ENCODE data around the gene SMARCE1. TPM values are rescaled to one million over a fixed set of nuclear protein-coding genes. Genes with fewer than 3 reads are reported as not detected.

The SMARCE1 gene
- polyA plus RNA-seq, 1 donor (not counting 4 experiments of a cell fraction or from before 2014, with no cell fraction given): 60.6 TPM

- dilution Hi-C loops (cut with MboI; ENCODE audit: extremely low pct_ligation_motif_present, low sequenced_read_pairs): no loop called here
- H3K4me3 ChIP-seq (ENCODE audit: control insufficient read depth in 2 of 3, extremely low read depth in 1 of 3, insufficient read depth in 2 of 3, low read depth in 1 of 3, low read length in 3 of 3): peak overlapping the region in 1 of 3 experiments; percentile 1
- H3K27ac ChIP-seq (ENCODE audit: control insufficient read depth, insufficient read depth, low read length): no peak overlapping the region
Measured at GRCh38 chr17:40582328-40582901, 65.2 kb downstream of the SMARCE1 start.

GRCh38 chr17:40580140-40580539 lies 67.5 kb downstream of the SMARCE1 start:
- H3K9me3 ChIP-seq (ENCODE audit: control insufficient read depth, low read depth, low read length): no peaks in the 10 kb centered on the region
- peaks cover 23% of the 10 kb centered on the region for H3K27me3 ChIP-seq (ENCODE audit: control insufficient read depth, extremely low read depth, insufficient read depth, low read length)
- FAIRE-seq (no peak), DNase-seq (ENCODE audit: low read depth, low spot score) (no peak)
- H3K9ac ChIP-seq (ENCODE audit: control insufficient read depth, extremely low read depth, insufficient read depth, low read length): no peak overlapping the region
- H3K27ac ChIP-seq (ENCODE audit: control insufficient read depth, insufficient read depth, low read length): no peak overlapping the region
- H4K20me1 ChIP-seq (ENCODE audit: control insufficient read depth, extremely low read depth, insufficient read depth, low read length): no peaks in the 10 kb centered on the region
- TF ChIP-seq CTCF (optimal IDR thresholded peaks at IDR 0.05 in 1 of 3, IDR thresholded peaks at IDR 0.05 in 1 of 3, conservative IDR thresholded peaks at IDR 0.05 in 1 of 3; ENCODE audit: extremely low read depth in 1 of 3, insufficient read depth in 2 of 3, low read length in 3 of 3) (no peak), EZH2 (IDR thresholded peaks at IDR 0.05; ENCODE audit: low read length) (no peak)
- H3K4me1 ChIP-seq (ENCODE audit: control insufficient read depth, extremely low read depth, insufficient read depth, low read length): peaks cover 12% of the 10 kb centered on the region
- no peak overlapping the region for H3K4me3 ChIP-seq (ENCODE audit: control insufficient read depth in 2 of 3, extremely low read depth in 1 of 3, insufficient read depth in 2 of 3, low read depth in 1 of 3, low read length in 3 of 3)
- dilution Hi-C loops (cut with MboI; ENCODE audit: extremely low pct_ligation_motif_present, low sequenced_read_pairs): no loop called here
- H3K79me2 ChIP-seq (ENCODE audit: control insufficient read depth, insufficient read depth, low read length): no peaks in the 10 kb centered on the region
- no peaks in the 10 kb centered on the region for H3K9me1 ChIP-seq (ENCODE audit: control insufficient read depth, extremely low read depth, insufficient read depth, low read length)
- H3K36me3 ChIP-seq (ENCODE audit: control insufficient read depth in 2 of 2, extremely low read depth in 1 of 2, insufficient read depth in 2 of 2, low read length in 2 of 2): no peaks in the 10 kb centered on the region
- H2AFZ ChIP-seq (ENCODE audit: control insufficient read depth, low read length): no peak overlapping the region
- H3K4me2 ChIP-seq (ENCODE audit: control insufficient read depth, extremely low read depth, insufficient read depth, low read depth, low read length): no peak overlapping the region

More at GRCh38 chr17:40582328-40582901, 65.2 kb downstream of the SMARCE1 start:
- DNase-seq (ENCODE audit: low read depth, low spot score) (peak; percentile 7), FAIRE-seq (peak; percentile 77)
- Histone ChIP-seq H3K36me3 (ENCODE audit: control insufficient read depth in 2 of 2, extremely low read depth in 1 of 2, insufficient read depth in 2 of 2, low read length in 2 of 2) (no peaks in the 10 kb centered on the region), H3K4me1 (ENCODE audit: control insufficient read depth, extremely low read depth, insufficient read depth, low read length) (peaks cover 12% of the 10 kb centered on the region), H2AFZ (ENCODE audit: control insufficient read depth, low read length) (peak overlapping the region; percentile 37), H3K9ac (ENCODE audit: control insufficient read depth, extremely low read depth, insufficient read depth, low read length) (no peak overlapping the region), H3K79me2 (ENCODE audit: control insufficient read depth, insufficient read depth, low read length) (no peaks in the 10 kb centered on the region), H3K9me1 (ENCODE audit: control insufficient read depth, extremely low read depth, insufficient read depth, low read length) (no peaks in the 10 kb centered on the region), H3K4me2 (ENCODE audit: control insufficient read depth, extremely low read depth, insufficient read depth, low read depth, low read length) (peak overlapping the region; percentile 69), H3K9me3 (ENCODE audit: control insufficient read depth, low read depth, low read length) (no peaks in the 10 kb centered on the region), H4K20me1 (ENCODE audit: control insufficient read depth, extremely low read depth, insufficient read depth, low read length) (no peaks in the 10 kb centered on the region), H3K27me3 (ENCODE audit: control insufficient read depth, extremely low read depth, insufficient read depth, low read length) (peaks cover 4% of the 10 kb centered on the region)
- TF ChIP-seq EZH2 (IDR thresholded peaks at IDR 0.05; ENCODE audit: low read length) (no peak), CTCF (optimal IDR thresholded peaks at IDR 0.05 in 1 of 3, IDR thresholded peaks at IDR 0.05 in 1 of 3, conservative IDR thresholded peaks at IDR 0.05 in 1 of 3; ENCODE audit: extremely low read depth in 1 of 3, insufficient read depth in 2 of 3, low read length in 3 of 3) (no peak)
